Endothelial cell (in vitro differentiated cells): ENCODE results near the gene TMEM185A. TPM values are rescaled to one million over a fixed set of nuclear protein-coding genes. Genes with fewer than 3 reads are reported as not detected.
A peak's percentile ranks its signal among the peaks of the same experiment; 100 is the strongest.
"Not testable (repeated sequence)": the region's sequence is repeated elsewhere in the genome, so short reads cannot be mapped to it uniquely, and the experiment has no call there.

Experiments
- DNase-seq: peaks from one replicate; pipeline ENCODE4 v3.0.0; 2021; ENCODE audit warnings: low spot score
- H3K27ac Mint-ChIP-seq: one replicate; pipeline ENCODE4 v1.8.0; 2021; ENCODE audit warnings: mixed read lengths, inconsistent platforms; ENCODE audit not compliant: unreplicated experiment
- H3K27me3 Mint-ChIP-seq: one replicate; pipeline ENCODE4 v1.8.0; 2021; ENCODE audit warnings: mild to moderate bottlenecking, moderate library complexity, mixed read lengths, inconsistent platforms; ENCODE audit not compliant: unreplicated experiment
- H3K36me3 Mint-ChIP-seq: one replicate; pipeline ENCODE4 v1.8.0; 2021; ENCODE audit warnings: mild to moderate bottlenecking, low read depth, mixed read lengths, inconsistent platforms; ENCODE audit not compliant: unreplicated experiment
- H3K4me1 Mint-ChIP-seq: one replicate; pipeline ENCODE4 v1.8.0; 2021; ENCODE audit warnings: mild to moderate bottlenecking, mixed read lengths, inconsistent platforms; ENCODE audit not compliant: unreplicated experiment
- H3K4me3 Mint-ChIP-seq: one replicate; pipeline ENCODE4 v1.8.0; 2021; ENCODE audit warnings: mild to moderate bottlenecking, mixed read lengths, inconsistent platforms; ENCODE audit not compliant: unreplicated experiment
- H3K9me3 Mint-ChIP-seq: one replicate; pipeline ENCODE4 v1.8.0; 2021; ENCODE audit warnings: mixed read lengths, inconsistent platforms; ENCODE audit not compliant: unreplicated experiment
- CTCF ChIP-seq: fragments of 200-600 bp; sonication (generic); IDR thresholded peaks from one replicate; pipeline ENCODE4 v1.5.0; 2021; ENCODE audit warnings: antibody characterized with exemption; ENCODE audit not compliant: unreplicated experiment
- total RNA-seq: library from RNA; stranded (reverse); fragmentation: NEBNext Ultra II Directional; extraction: Animal tissue kit (Norgen Biotek cat#: 25700); gene quantifications from one replicate; pipeline ENCODE4 v1.2.1, GENCODE V29; 2021; ENCODE audit not compliant: unreplicated experiment

The TMEM185A gene
- total RNA-seq, 1 donor from 2014 or later: 98.7 TPM

- Mint-ChIP-seq H3K9me3 (no peaks in the 10 kb centered on the region), H3K27ac (peak overlapping the region; percentile 80), H3K36me3 (peaks cover 19% of the 10 kb centered on the region), H3K4me3 (peak overlapping the region; percentile 98), H3K4me1 (peaks cover 45% of the 10 kb centered on the region), H3K27me3 (peaks cover 16% of the 10 kb centered on the region)
- no peak for TF ChIP-seq CTCF
- no peak for DNase-seq
These were observed 835 bp downstream of the TMEM185A start for GRCh38 chrX:149630681-149631233.

GRCh38 chrX:149629730-149630387, 1.7 kb downstream of the TMEM185A start:
- H3K27ac Mint-ChIP-seq: peak overlapping the region; percentile 61
- peaks cover 19% of the 10 kb centered on the region for H3K36me3 Mint-ChIP-seq
- no peak for TF ChIP-seq CTCF
- no peaks in the 10 kb centered on the region for H3K9me3 Mint-ChIP-seq
- H3K4me3 Mint-ChIP-seq: peak overlapping the region; percentile 98
- no peak for DNase-seq
- peaks cover 15% of the 10 kb centered on the region for H3K27me3 Mint-ChIP-seq
- peaks cover 40% of the 10 kb centered on the region for H3K4me1 Mint-ChIP-seq

- H3K27ac Mint-ChIP-seq: no peak overlapping the region
- peaks cover 19% of the 10 kb centered on the region for H3K36me3 Mint-ChIP-seq
- H3K4me3 Mint-ChIP-seq: peak overlapping the region; percentile 98
- TF ChIP-seq CTCF: no peak
- H3K27me3 Mint-ChIP-seq: peaks cover 16% of the 10 kb centered on the region
- no peak for DNase-seq
- H3K4me1 Mint-ChIP-seq: peaks cover 44% of the 10 kb centered on the region
- no peaks in the 10 kb centered on the region for H3K9me3 Mint-ChIP-seq
These were observed 2.8 kb downstream of the TMEM185A start for GRCh38 chrX:149628768-149629167.

- Mint-ChIP-seq H3K36me3 (peaks cover 19% of the 10 kb centered on the region), H3K27me3 (peaks cover 16% of the 10 kb centered on the region), H3K9me3 (no peaks in the 10 kb centered on the region), H3K4me1 (peaks cover 44% of the 10 kb centered on the region), H3K4me3 (no peak overlapping the region), H3K27ac (no peak overlapping the region)
- no peak for DNase-seq
- no peak for TF ChIP-seq CTCF
These were observed 3.3 kb downstream of the TMEM185A start for GRCh38 chrX:149628280-149628679.

- H3K9me3 Mint-ChIP-seq, H3K4me3 Mint-ChIP-seq, DNase-seq, H3K27ac Mint-ChIP-seq: not testable (repeated sequence)
- Mint-ChIP-seq H3K36me3 (peaks cover 19% of the 10 kb centered on the region), H3K27me3 (peaks cover 10% of the 10 kb centered on the region), H3K4me1 (peaks cover 40% of the 10 kb centered on the region)
These were observed 4.8 kb downstream of the TMEM185A start for GRCh38 chrX:149626829-149627228.

GRCh38 chrX:149619662-149620061, 11.9 kb downstream of the TMEM185A start:
- peaks cover 16% of the 10 kb centered on the region for H3K4me1 Mint-ChIP-seq
- not testable (repeated sequence) for DNase-seq, H3K36me3 Mint-ChIP-seq, H3K27me3 Mint-ChIP-seq, H3K9me3 Mint-ChIP-seq, H3K27ac Mint-ChIP-seq, H3K4me3 Mint-ChIP-seq
